GM21367 (cell line): ENCODE measurements around the gene VPS41.
A peak's percentile ranks its signal among the peaks of the same experiment; 100 is the strongest.
"Not testable (repeated sequence)": the region's sequence is repeated elsewhere in the genome, so short reads cannot be mapped to it uniquely, and the experiment has no call there.

Experiments
- ATAC-seq: cut with Tn5 transposase; IDR thresholded peaks from one replicate; pipeline ENCODE4 v1.9.1; 2021; ENCODE audit not compliant: unreplicated experiment

The VPS41 gene

GRCh38 chr7:38908759-38909335 lies at the start of gene VPS41:
Gene VPS41, minus strand, starts transcription at chr7:38909191. Its CDS starts 17 bp downstream, at chr7:38909174.
- ATAC-seq, result peak; percentile 99

- no peak for ATAC-seq
Measured at GRCh38 chr7:38955892-38956291, 46.9 kb upstream of the VPS41 start.

GRCh38 chr7:38953971-38954370 lies 45.0 kb upstream of the VPS41 start:
- no peak for ATAC-seq

GRCh38 chr7:38953227-38953626 lies 44.2 kb upstream of the VPS41 start:
- ATAC-seq, result no peak

GRCh38 chr7:38951213-38951612 lies 42.2 kb upstream of the VPS41 start:
- no peak for ATAC-seq

- ATAC-seq, result no peak
Measured at GRCh38 chr7:38950309-38950708, 41.3 kb upstream of the VPS41 start.

GRCh38 chr7:38947541-38947940 lies 38.5 kb upstream of the VPS41 start:
- ATAC-seq, result not testable (repeated sequence)

GRCh38 chr7:38942431-38943051 lies 33.5 kb upstream of the VPS41 start:
- ATAC-seq, result no peak

GRCh38 chr7:38940774-38941173 lies 31.8 kb upstream of the VPS41 start:
- no peak for ATAC-seq

- no peak for ATAC-seq
Measured at GRCh38 chr7:38938589-38938988, 29.6 kb upstream of the VPS41 start.

GRCh38 chr7:38938001-38938485 lies 29.1 kb upstream of the VPS41 start:
- ATAC-seq, result no peak

- no peak for ATAC-seq
Measured at GRCh38 chr7:38936641-38937040, 27.6 kb upstream of the VPS41 start.

GRCh38 chr7:38934536-38934935 lies 25.5 kb upstream of the VPS41 start:
- ATAC-seq, result no peak

GRCh38 chr7:38934051-38934450 lies 25.1 kb upstream of the VPS41 start:
- ATAC-seq, result no peak

GRCh38 chr7:38932509-38933168 lies 23.6 kb upstream of the VPS41 start:
- peak; percentile 85 for ATAC-seq

- no peak for ATAC-seq
Measured at GRCh38 chr7:38929460-38930171, 20.6 kb upstream of the VPS41 start.

- no peak for ATAC-seq
Measured at GRCh38 chr7:38928506-38928905, 19.5 kb upstream of the VPS41 start.

GRCh38 chr7:38927751-38928150 lies 18.8 kb upstream of the VPS41 start:
- ATAC-seq, result no peak

GRCh38 chr7:38920731-38921130 lies 11.7 kb upstream of the VPS41 start:
- no peak for ATAC-seq

- no peak for ATAC-seq
Measured at GRCh38 chr7:38916396-38916795, 7.4 kb upstream of the VPS41 start.

- ATAC-seq, result no peak
Measured at GRCh38 chr7:38909870-38910269, 879 bp upstream of the VPS41 start.

- no peak for ATAC-seq
Measured at GRCh38 chr7:38907766-38908165, 1.2 kb downstream of the VPS41 start.
